HepG2 (cell line): Measurements from ENCODE around the gene KLF11. TPM values are rescaled to one million over a fixed set of nuclear protein-coding genes. Genes with fewer than 3 reads are reported as not detected.

Experiments used
- ATF4 ChIP-seq, 2 experiments: fragments of 450-650 bp in 1 of 2; sonication (generic) in 1 of 2; formaldehyde crosslinking; IDR thresholded peaks; 2 replicates each; pipeline versions ENCODE4 v1.5.0 to v1.8.0; 2020 to 2022; ENCODE audit warnings: mild to moderate bottlenecking in 1 of 2, missing genetic modification reagents in 1 of 2
- FOXA3 ChIP-seq: IDR thresholded peaks from 2 replicates; pipeline ENCODE4 v1.6.1; 2016; ENCODE audit warnings: missing genetic modification reagents, missing compliant biosample characterization
- HNF1A ChIP-seq, 2 experiments: sonication (generic) in 1 of 2; formaldehyde crosslinking in 1 of 2; IDR thresholded peaks; 2 replicates each; pipeline versions ENCODE4 v1.4.0 to v1.6.1; 2016 to 2020; ENCODE audit warnings: borderline replicate concordance in 1 of 2, low read depth in 1 of 2, mild to moderate bottlenecking in 1 of 2, missing genetic modification reagents in 1 of 2
- HNRNPUL1 ChIP-seq: fragments of 200-400 bp; formaldehyde crosslinking; IDR thresholded peaks from 2 replicates; pipeline ENCODE4 v1.6.1; 2017; ENCODE audit warnings: low read depth, mild to moderate bottlenecking, low read length, moderate library complexity
- KLF16 ChIP-seq, 2 experiments: sonication (generic) in 1 of 2; formaldehyde crosslinking in 1 of 2; IDR thresholded peaks; 2 replicates each; pipeline versions ENCODE4 v1.6.1 to v1.8.0; 2016 to 2023; ENCODE audit warnings: missing genetic modification reagents in 2 of 2, missing compliant biosample characterization in 1 of 2
- MEIS1 ChIP-seq: sonication (generic); formaldehyde crosslinking; IDR thresholded peaks from 2 replicates; pipeline ENCODE4 v1.9.0; 2021; ENCODE audit warnings: mild to moderate bottlenecking, missing genetic modification reagents, moderate library complexity, borderline replicate concordance
- MTF1 ChIP-seq: sonication (generic); formaldehyde crosslinking; IDR thresholded peaks from 2 replicates; pipeline ENCODE4 v1.5.0; 2020; ENCODE audit warnings: missing genetic modification reagents
- SIN3B ChIP-seq: fragments of 150-350 bp; IDR thresholded peaks from 2 replicates; pipeline ENCODE4 v1.6.1; 2014; ENCODE audit warnings: low read length
- TFDP1 ChIP-seq: IDR thresholded peaks from 2 replicates; pipeline ENCODE4 v1.6.1; 2016; ENCODE audit warnings: missing compliant biosample characterization, missing genetic modification reagents, borderline replicate concordance
- ZHX2 ChIP-seq, 2 experiments: sonication (generic) in 1 of 2; formaldehyde crosslinking in 1 of 2; IDR thresholded peaks; 2 replicates each; pipeline versions ENCODE4 v1.6.1 to v1.9.0; 2014 to 2022; ENCODE audit warnings: antibody characterized with exemption in 1 of 2, borderline replicate concordance in 1 of 2, inconsistent platforms in 1 of 2, low read depth in 1 of 2, missing genetic modification reagents in 1 of 2
- ZMYM4 ChIP-seq: sonication (generic); formaldehyde crosslinking; IDR thresholded peaks from 2 replicates; pipeline ENCODE4 v1.8.1; 2023; ENCODE audit warnings: mild to moderate bottlenecking, missing genetic modification reagents
- ZNF232 ChIP-seq: sonication (generic); formaldehyde crosslinking; IDR thresholded peaks from 2 replicates; pipeline ENCODE4 v1.4.0; 2020; ENCODE audit warnings: missing genetic modification reagents, borderline replicate concordance
- ZNF33A ChIP-seq: sonication (generic); formaldehyde crosslinking; IDR thresholded peaks from 2 replicates; pipeline ENCODE4 v1.5.1; 2020; ENCODE audit warnings: missing genetic modification reagents, mild to moderate bottlenecking, moderate library complexity, borderline replicate concordance
- ZNF550 ChIP-seq: sonication (generic); formaldehyde crosslinking; IDR thresholded peaks from 2 replicates; pipeline ENCODE4 v1.4.0; 2020; ENCODE audit warnings: mild to moderate bottlenecking, missing genetic modification reagents, borderline replicate concordance
- ZNF605 ChIP-seq: sonication (generic); formaldehyde crosslinking; IDR thresholded peaks from 2 replicates; pipeline ENCODE4 v1.8.0; 2022; ENCODE audit warnings: mild to moderate bottlenecking, missing genetic modification reagents
- polyA plus RNA-seq, 8 experiments: library from polyadenylated mRNA; depleted of rRNA in 3 of 8; stranded (reverse) in 7 of 8; unstranded in 1 of 8; fragments of >200 nt; fragmentation: Illumina TruSeq in 4 of 8; extraction: Trizol in 4 of 8; gene quantifications; 2 replicates each; pipeline versions ENCODE4 v1.2.1 to v1.2.3, GENCODE V29; 2011 to 2016; ENCODE audit warnings: low read depth in 4 of 8, missing spikeins in 1 of 8, mixed read lengths in 1 of 8; ENCODE audit not compliant: insufficient read depth in 1 of 8
- total RNA-seq, 5 experiments: library from RNA; depleted of rRNA; stranded (reverse); fragments of >200 nt; fragmentation: Illumina TruSeq; extraction: Trizol; gene quantifications; 2 replicates each; pipeline ENCODE4 v1.2.3, GENCODE V29; 2016; ENCODE audit warnings: low read depth in 1 of 5

KLF11 gene
- total and polyA plus RNA-seq, 2 of the 13 experiments (the other 11 are each of a cell fraction or from before 2014, with no cell fraction given): 2.5 to 11.8 TPM

GRCh38 chr2:10043906-10044601, 704 bp downstream of the KLF11 start (continued):
- TF ChIP-seq ZHX2 (IDR thresholded peaks at IDR 0.05; ENCODE audit: low read depth) (peak; percentile 44), ZHX2 (CRISPR knock-in tag; IDR thresholded peaks at IDR 0.05; ENCODE audit: borderline replicate concordance) (no peak), ZNF232 (no peak; the same call in 1 of the 2 replicates), MTF1 (CRISPR knock-in tag) (no peak), ZNF605 (0 out of 2 replicates have a peak, but pooled peaks have one; percentile 47), TFDP1 (peak; percentile 92), ATF4 (CRISPR knock-in tag; IDR thresholded peaks at IDR 0.05) (peak in 1 of 2 experiments; percentile 81; a peak in 2 of 4 replicates), MEIS1 (CRISPR knock-in tag) (no peak), ZNF33A (CRISPR knock-in tag) (no peak), KLF16 (CRISPR knock-in tag; IDR thresholded peaks at IDR 0.05) (peak; percentile 77 to 93), SIN3B (no peak), ZMYM4 (CRISPR knock-in tag) (no peak; the same call in 1 of the 2 replicates), ZNF550 (0 out of 2 replicates have a peak, but pooled peaks have one; percentile 21), HNF1A (IDR thresholded peaks at IDR 0.05; ENCODE audit: low read depth) (no peak), HNF1A (CRISPR knock-in tag; IDR thresholded peaks at IDR 0.05; ENCODE audit: borderline replicate concordance) (no peak), HNRNPUL1 (no peak), FOXA3 (CRISPR knock-in tag) (peak; percentile 44; the same call in 1 of the 2 replicates)
